CD4-positive, alpha-beta memory T cell (primary cell): Measurements from ENCODE around the gene C2CD5. TPM values are rescaled to one million over a fixed set of nuclear protein-coding genes. Genes with fewer than 3 reads are reported as not detected.
A peak's percentile ranks its signal among the peaks of the same experiment; 100 is the strongest.

ENCODE experiments used
- CTCF ChIA-PET: fragments of 350-600 bp; sonication (Branson Sonifier 250); formaldehyde crosslinking; loops from one replicate; lab custom pipeline; 2021; ENCODE audit warnings: inconsistent platforms; ENCODE audit not compliant: partially characterized antibody; lab: Charles Lee
- POLR2A ChIA-PET: fragments of 350-600 bp; sonication (Branson Sonifier 250); formaldehyde crosslinking; loops from one replicate; lab custom pipeline; 2021; ENCODE audit not compliant: partially characterized antibody; lab: Charles Lee
- DNase-seq, 5 donors: peaks; one replicate each; pipeline versions ENCODE4 v3.0.0 to v3.0.0-alpha.2; 2020 to 2022; ENCODE audit warnings: mixed read lengths in 1 of 5
- H3K27ac ChIP-seq: one replicate; pipeline ENCODE4 v1.7.0; 2013; ENCODE audit warnings: low read depth, low read length
- H3K27me3 ChIP-seq: 2 replicates; pipeline ENCODE4 v1.7.0; 2013; ENCODE audit warnings: mild to moderate bottlenecking, low read length, moderate library complexity; ENCODE audit not compliant: insufficient read depth
- H3K36me3 ChIP-seq: 2 replicates; pipeline ENCODE4 v1.7.0; 2013; ENCODE audit warnings: mild to moderate bottlenecking, low read length, moderate library complexity; ENCODE audit not compliant: insufficient read depth
- H3K4me1 ChIP-seq: 2 replicates; pipeline ENCODE4 v1.7.0; 2013; ENCODE audit warnings: mild to moderate bottlenecking, low read length, moderate library complexity; ENCODE audit not compliant: insufficient read depth
- H3K4me3 ChIP-seq, 2 donors: one replicate each; pipeline ENCODE4 v1.7.0; 2013; ENCODE audit warnings: low read length in 2 of 2, mild to moderate bottlenecking in 1 of 2
- H3K9me3 ChIP-seq, 2 donors: one replicate each; pipeline ENCODE4 v1.7.0; 2013; ENCODE audit warnings: low read length in 2 of 2, control low read depth in 1 of 2; ENCODE audit not compliant: control insufficient read depth in 1 of 2
- H3K27ac Mint-ChIP-seq, 7 donors: one replicate each; pipeline ENCODE4 v1.8.0; 2020 to 2021; ENCODE audit warnings: mixed read lengths in 7 of 7, mild to moderate bottlenecking in 6 of 7, inconsistent platforms in 3 of 7, moderate library complexity in 3 of 7
- H3K27me3 Mint-ChIP-seq, 2 donors: one replicate each; pipeline ENCODE4 v1.8.0; 2020 to 2021; ENCODE audit warnings: mixed read lengths in 2 of 2
- H3K36me3 Mint-ChIP-seq, 2 donors: one replicate each; pipeline ENCODE4 v1.8.0; 2020 to 2021; ENCODE audit warnings: mixed read lengths in 2 of 2, inconsistent platforms in 1 of 2, mild to moderate bottlenecking in 1 of 2
- H3K4me1 Mint-ChIP-seq, 4 donors: one replicate each; pipeline ENCODE4 v1.8.0; 2020 to 2021; ENCODE audit warnings: mixed read lengths in 4 of 4, mild to moderate bottlenecking in 1 of 4
- H3K4me3 Mint-ChIP-seq, 8 donors: one replicate each; pipeline ENCODE4 v1.8.0; 2020 to 2021; ENCODE audit warnings: mixed read lengths in 8 of 8, mild to moderate bottlenecking in 7 of 8, moderate library complexity in 6 of 8, inconsistent platforms in 3 of 8
- H3K9me3 Mint-ChIP-seq, 8 donors: one replicate each; pipeline ENCODE4 v1.8.0; 2020 to 2021; ENCODE audit warnings: mixed read lengths in 8 of 8, mild to moderate bottlenecking in 5 of 8, inconsistent platforms in 3 of 8, moderate library complexity in 1 of 8
- intact Hi-C: fragments of 100-400 bp; cut with micrococcal nuclease; formaldehyde crosslinking; loops from one replicate; pipeline ENCODE4 v1.15.1; 2023
- polyA plus RNA-seq, 2 donors: library from polyadenylated mRNA; unstranded; fragments of 300-500 nt; fragmentation: Illumina TruSeq; gene quantifications; one replicate each; pipeline ENCODE4 v1.2.3, GENCODE V29; 2021
- total RNA-seq, 2 experiments: library from RNA; stranded (reverse); gene quantifications; one replicate each; pipeline ENCODE4 v1.2.3, GENCODE V29; 2021

C2CD5 gene
- total and polyA plus RNA-seq, 4 experiments from 2014 or later, result 12.8 to 59.8 (median 41.4) TPM

DNA sequence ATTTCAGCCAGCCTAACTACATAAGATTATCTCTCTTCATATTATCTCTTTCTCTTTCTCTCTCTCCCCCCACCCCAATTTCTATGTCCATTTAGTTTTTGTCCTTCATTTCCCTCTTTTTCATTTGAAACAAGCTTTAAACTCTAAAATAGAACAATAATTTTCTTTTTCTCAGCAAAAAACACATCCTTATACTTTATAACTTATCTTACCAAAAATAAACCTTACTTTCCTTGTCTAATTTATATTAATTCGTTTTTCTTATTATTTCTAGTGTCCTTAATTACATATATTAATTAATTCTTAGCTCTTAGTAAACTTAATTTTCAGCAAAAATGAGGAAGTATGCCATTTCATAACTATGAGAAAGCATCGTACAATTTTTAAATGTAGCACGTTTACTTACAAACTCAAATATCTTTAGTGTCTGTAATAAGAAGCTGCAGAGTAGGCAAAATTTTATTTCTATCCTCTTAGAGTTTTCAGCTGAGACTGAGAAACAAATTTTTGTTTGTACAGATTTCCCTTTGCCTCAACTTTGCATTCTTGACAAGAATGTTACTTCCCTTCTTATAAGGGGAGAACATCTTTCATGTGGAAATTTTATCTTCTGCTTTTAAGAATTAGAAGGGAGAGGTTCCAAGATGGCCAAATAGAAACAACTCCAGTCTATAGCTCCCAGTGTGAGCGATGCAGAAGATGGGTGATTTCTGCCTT, 144.7 kb downstream of the C2CD5 start:
- intact Hi-C loops, result loop anchor here (5.0 kb wide), 2 partner anchors 42 to 237 kb away; no protein-coding TSS in a partner anchor
- ChIA-PET POLR2A (interaction anchor here (0.6 to 8.1 kb wide), 4 partner anchors 10 to 898 kb away, joined by 4 to 133 read pairs (median 8); partner anchors contain the start of genes GOLT1B and RECQL), CTCF (interaction anchor here (1.0 to 4.8 kb wide), 3 partner anchors 10 to 65 kb away, joined by 3 to 25 read pairs (median 4); partner anchors contain the start of gene ST8SIA1)
- peak overlapping the region in 2 of 8 donors; percentile 7 to 61 for H3K4me3 Mint-ChIP-seq
- peaks cover 33 to 52% (median 38%) of the 10 kb centered on the region in 4 donors for H3K4me1 Mint-ChIP-seq
- H3K27ac Mint-ChIP-seq, result peak overlapping the region in 6 of 7 donors; percentile 39 to 92 (median 66)
- DNase-seq, result no peak
- peaks cover 0 to 10% (median 6%) of the 10 kb centered on the region in 8 donors for H3K9me3 Mint-ChIP-seq
- Histone ChIP-seq H3K9me3 (no peaks in the 10 kb centered on the region), H3K4me3 (no peak overlapping the region), H3K4me1 (peaks cover 60% of the 10 kb centered on the region), H3K27ac (no peak overlapping the region), H3K36me3 (no peaks in the 10 kb centered on the region), H3K27me3 (no peaks in the 10 kb centered on the region)
- H3K27me3 Mint-ChIP-seq, result no peaks in the 10 kb centered on the region
- H3K36me3 Mint-ChIP-seq, result peaks cover 5 to 13% of the 10 kb centered on the region in 2 donors

Other genes starting within 250 kb of the C2CD5 start
- gene ST8SIA1, start 209.8 kb downstream of the C2CD5 start, total RNA-seq, result 10 to 100 TPM; 52.2 to 53.6 TPM
- 1 to 10 TPM; 3.8 to 6.9 TPM for gene ST8SIA1, start 209.8 kb downstream of the C2CD5 start, polyA plus RNA-seq
- 10 to 100 TPM; 81.1 to 88.1 TPM for gene ETNK1, start 80.6 kb upstream of the C2CD5 start, total RNA-seq
- gene ETNK1, start 80.6 kb upstream of the C2CD5 start, polyA plus RNA-seq, result 10 to 100 TPM; 17.0 to 18.7 TPM